Measurements from ENCODE around the gene C6. TPM values are rescaled to one million over a fixed set of nuclear protein-coding genes. Genes with fewer than 3 reads are reported as not detected.

Gene C6
- total and polyA plus RNA-seq, 11 donors, result 3.2 to 151 (median 61.9) TPM

DNA sequence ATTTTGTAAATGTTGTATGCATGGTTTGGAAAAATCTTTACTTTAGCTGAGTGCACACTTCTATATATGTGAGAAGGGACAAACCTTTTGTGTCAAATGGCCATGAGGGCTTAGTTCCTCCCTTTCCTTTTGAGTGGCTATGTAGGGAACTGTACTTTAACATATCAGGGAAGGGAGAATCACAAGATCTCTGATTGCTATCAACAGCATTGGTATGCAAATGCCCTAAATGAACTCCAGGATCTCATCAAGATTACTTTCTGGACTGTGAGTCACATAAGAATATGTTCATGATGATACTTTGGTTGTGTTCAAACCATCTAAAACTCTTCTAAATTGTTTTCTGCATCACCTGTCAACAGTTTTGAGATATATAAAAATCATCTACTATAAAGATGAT is 111.0 kb downstream of the C6 start:
- H3K4me3 ChIP-seq, result no peak overlapping the region
- intact Hi-C loops (cut with DNase I), result no loop called here
- TF ChIP-seq, protein P1, sequence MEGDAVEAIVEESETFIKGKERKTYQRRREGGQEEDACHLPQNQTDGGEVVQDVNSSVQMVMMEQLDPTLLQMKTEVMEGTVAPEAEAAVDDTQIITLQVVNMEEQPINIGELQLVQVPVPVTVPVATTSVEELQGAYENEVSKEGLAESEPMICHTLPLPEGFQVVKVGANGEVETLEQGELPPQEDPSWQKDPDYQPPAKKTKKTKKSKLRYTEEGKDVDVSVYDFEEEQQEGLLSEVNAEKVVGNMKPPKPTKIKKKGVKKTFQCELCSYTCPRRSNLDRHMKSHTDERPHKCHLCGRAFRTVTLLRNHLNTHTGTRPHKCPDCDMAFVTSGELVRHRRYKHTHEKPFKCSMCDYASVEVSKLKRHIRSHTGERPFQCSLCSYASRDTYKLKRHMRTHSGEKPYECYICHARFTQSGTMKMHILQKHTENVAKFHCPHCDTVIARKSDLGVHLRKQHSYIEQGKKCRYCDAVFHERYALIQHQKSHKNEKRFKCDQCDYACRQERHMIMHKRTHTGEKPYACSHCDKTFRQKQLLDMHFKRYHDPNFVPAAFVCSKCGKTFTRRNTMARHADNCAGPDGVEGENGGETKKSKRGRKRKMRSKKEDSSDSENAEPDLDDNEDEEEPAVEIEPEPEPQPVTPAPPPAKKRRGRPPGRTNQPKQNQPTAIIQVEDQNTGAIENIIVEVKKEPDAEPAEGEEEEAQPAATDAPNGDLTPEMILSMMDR (IDR thresholded peaks at IDR 0.05), result no peak
- no peak for TF ChIP-seq POLR2A (IDR thresholded peaks at IDR 0.05)
- no peaks in the 10 kb centered on the region for H3K27me3 ChIP-seq
- no peaks in the 10 kb centered on the region for H3K36me3 ChIP-seq
- no peaks in the 10 kb centered on the region for H3K9me3 ChIP-seq
- ATAC-seq (no peak), DNase-seq (no peak)
- no peak overlapping the region for H3K27ac ChIP-seq
- H3K4me1 ChIP-seq, result peaks cover 0 to 17% (median 0%) of the 10 kb centered on the region in 12 donors

DNA sequence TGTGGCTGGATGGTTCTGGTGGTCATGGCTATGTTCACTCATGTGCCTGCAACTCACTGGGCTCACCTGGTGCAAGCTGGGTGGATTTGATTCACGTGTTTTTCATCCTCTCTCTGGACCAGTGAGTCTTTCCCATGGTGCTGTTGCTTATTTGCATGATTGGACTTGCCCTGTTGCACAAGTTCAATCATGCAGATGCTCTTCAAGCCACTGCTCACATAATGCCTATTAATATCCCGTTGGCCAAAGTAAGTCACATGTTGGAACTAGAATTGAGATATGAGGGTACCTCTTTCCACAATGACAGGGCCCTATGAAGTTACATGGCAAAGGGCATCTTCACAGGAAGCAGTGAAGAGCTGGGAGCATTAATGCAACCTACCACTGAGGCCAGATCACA is 115.7 kb downstream of the C6 start:
- Histone ChIP-seq H3K4me1 (peaks cover 0 to 51% (median 11%) of the 10 kb centered on the region in 12 donors), H3K27ac (peak overlapping the region in 3 of 12 donors; percentile 8 to 47 (median 20)), H3K4me3 (no peak overlapping the region), H3K27me3 (no peaks in the 10 kb centered on the region), H3K36me3 (no peaks in the 10 kb centered on the region), H3K9me3 (no peaks in the 10 kb centered on the region)
- ATAC-seq, result peak; percentile 58 to 69 (median 67)
- peak in 1 of 5 donors; percentile 16 for DNase-seq
- no peak for TF ChIP-seq POLR2A (IDR thresholded peaks at IDR 0.05)
- TF ChIP-seq, protein P1 (IDR thresholded peaks at IDR 0.05), result no peak
- 34 to 51% (median 46%) methylated on average over 2 of the region's 2 CpGs for WGBS, 4 donors
- intact Hi-C loops (cut with DNase I), result loop anchor here in 1 of 10 donors (10.0 kb wide), 1 partner anchor 297 kb away; no protein-coding TSS in a partner anchor

DNA sequence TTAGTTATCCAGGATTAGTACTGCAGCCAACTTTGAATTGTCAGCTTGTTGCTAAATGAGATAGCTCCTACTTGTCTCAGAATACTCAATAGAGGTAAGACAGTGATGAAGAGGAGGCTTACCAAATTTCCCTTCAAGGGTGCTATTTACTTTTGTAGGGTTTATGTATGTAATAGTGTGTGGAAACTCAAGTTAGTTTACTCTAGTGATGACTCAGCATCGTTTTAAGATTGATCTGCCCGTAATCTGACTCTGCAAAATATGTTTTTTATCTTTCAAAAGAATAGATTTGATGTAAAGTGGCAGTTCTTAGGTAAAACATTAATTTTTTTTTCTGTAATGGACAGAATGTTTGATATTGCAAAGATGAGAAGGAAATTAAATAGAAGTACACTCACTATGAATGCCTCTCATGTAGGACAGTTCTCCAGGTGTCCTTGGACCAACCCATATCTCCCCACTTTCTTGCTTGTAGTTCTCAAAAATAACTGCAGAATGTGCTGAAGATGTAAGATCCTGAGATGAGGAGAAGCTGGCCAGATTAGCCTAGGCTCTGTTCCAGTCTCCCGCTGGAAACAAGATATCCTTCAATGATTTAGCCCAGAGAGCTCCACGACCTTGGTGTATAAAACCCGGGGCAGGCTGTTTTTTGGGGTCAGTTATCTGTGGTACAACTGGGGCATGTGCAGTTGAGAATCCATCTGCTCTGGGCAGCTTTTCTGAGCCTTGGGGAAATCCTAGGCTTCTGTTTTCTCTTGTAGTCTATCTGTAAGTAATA is 117.8 kb downstream of the C6 start:
- peak in 2 of 4 donors; percentile 18 to 30 for ATAC-seq
- no peaks in the 10 kb centered on the region for H3K36me3 ChIP-seq
- H3K9me3 ChIP-seq, result peaks cover 0 to 12% (median 0%) of the 10 kb centered on the region in 12 donors
- intact Hi-C loops (cut with DNase I), result loop anchor here in 1 of 10 donors (10.0 kb wide), 1 partner anchor 299 kb away; no protein-coding TSS in a partner anchor
- peak overlapping the region in 8 of 12 donors; percentile 18 to 56 (median 46) for H3K27ac ChIP-seq
- whole genome bisulfite sequencing, 4 donors, result 56 to 63% (median 60%) methylated on average over 5 of the region's 5 CpGs
- no peak for DNase-seq
- peaks cover 0 to 51% (median 11%) of the 10 kb centered on the region in 12 donors for H3K4me1 ChIP-seq
- no peaks in the 10 kb centered on the region for H3K27me3 ChIP-seq
- H3K4me3 ChIP-seq, result no peak overlapping the region
- TF ChIP-seq, protein P1 (IDR thresholded peaks at IDR 0.05), result no peak
- no peak for TF ChIP-seq POLR2A (IDR thresholded peaks at IDR 0.05)

DNA sequence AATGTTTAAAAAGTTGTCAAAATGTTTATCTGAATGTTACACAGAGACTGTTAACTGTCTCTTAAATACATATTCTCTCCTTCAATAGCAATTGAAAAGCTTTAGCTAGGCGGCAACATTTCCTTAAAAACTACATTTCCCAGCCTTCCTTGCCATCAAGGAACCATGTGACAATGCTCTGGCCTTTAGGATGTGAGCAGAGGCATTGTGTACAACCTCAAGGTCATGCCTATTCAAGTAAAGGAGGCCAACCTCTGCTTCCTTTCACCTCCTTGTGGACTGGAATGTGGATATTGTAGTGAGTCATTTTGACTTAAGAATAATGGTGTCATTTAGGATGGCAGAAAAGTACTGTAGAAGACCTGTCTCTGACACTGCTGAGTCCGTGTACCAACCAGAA is 118.5 kb downstream of the C6 start:
- intact Hi-C loops (cut with DNase I), result loop anchor here in 1 of 10 donors (10.0 kb wide), 1 partner anchor 300 kb away; no protein-coding TSS in a partner anchor
- peaks cover 0 to 12% (median 0%) of the 10 kb centered on the region in 12 donors for H3K9me3 ChIP-seq
- peak in 2 of 4 donors; percentile 47 to 49 for ATAC-seq
- DNase-seq, result no peak
- no peak overlapping the region for H3K4me3 ChIP-seq
- no peaks in the 10 kb centered on the region for H3K36me3 ChIP-seq
- 83 to 90% (median 88%) methylated on average over 2 of the region's 2 CpGs for WGBS, 4 donors
- no peaks in the 10 kb centered on the region for H3K27me3 ChIP-seq
- TF ChIP-seq, protein P1 (IDR thresholded peaks at IDR 0.05), result no peak
- no peak for TF ChIP-seq POLR2A (IDR thresholded peaks at IDR 0.05)
- H3K27ac ChIP-seq, result peak overlapping the region in 9 of 12 donors; percentile 9 to 56 (median 47)
- peaks cover 0 to 51% (median 11%) of the 10 kb centered on the region in 12 donors for H3K4me1 ChIP-seq

All from heart left ventricle (tissue), 16 donors.